GM12892 (cell line): ENCODE results near the gene ABCB6.

Source experiments
- POLR2A ChIP-seq: IDR thresholded peaks from 2 replicates; pipeline ENCODE4 v1.6.1; 2011; ENCODE audit warnings: low read depth, low read length, control low read depth
- POLR2AphosphoS5 ChIP-seq: IDR thresholded peaks from 2 replicates; pipeline ENCODE4 v1.6.1; 2011; ENCODE audit warnings: low read depth, low read length, control low read depth
- TAF1 ChIP-seq: IDR thresholded peaks from 2 replicates; pipeline ENCODE4 v1.6.1; 2011; ENCODE audit warnings: low read depth, mild to moderate bottlenecking, control low read depth, low read length, borderline replicate concordance

DNA sequence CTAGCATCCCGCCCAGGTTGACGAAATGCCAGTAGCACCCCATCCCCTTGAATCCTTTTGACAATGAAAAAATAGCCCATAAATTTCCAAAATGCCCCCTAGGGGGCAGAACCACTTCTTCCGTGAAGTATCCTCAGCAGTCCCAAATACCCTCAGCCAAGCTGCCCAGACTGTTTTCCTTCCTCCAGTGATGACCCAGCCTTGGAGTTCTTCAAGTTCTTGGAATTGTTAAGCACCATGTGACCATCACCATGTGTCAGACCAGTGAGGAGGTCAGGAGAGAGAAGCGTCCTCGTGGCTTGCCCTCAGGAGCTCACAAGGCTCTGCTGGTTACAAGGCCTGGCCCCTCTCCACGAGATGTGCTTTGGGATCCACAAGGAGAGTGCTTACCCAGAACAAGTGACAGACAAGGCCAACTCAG lies 47.5 kb downstream of the ABCB6 start:
- TF ChIP-seq POLR2AphosphoS5 (no peak; the same call in 1 of the 2 replicates), POLR2A (no peak), TAF1 (no peak)
